GM21723 (cell line): ENCODE measurements around the gene OGA.
A peak's percentile ranks its signal among the peaks of the same experiment; 100 is the strongest.

Source experiments
- ATAC-seq: cut with Tn5 transposase; IDR thresholded peaks from one replicate; pipeline ENCODE4 v1.9.1; 2021; ENCODE audit warnings: mild to moderate bottlenecking, moderate library complexity; ENCODE audit not compliant: unreplicated experiment

The OGA gene

DNA sequence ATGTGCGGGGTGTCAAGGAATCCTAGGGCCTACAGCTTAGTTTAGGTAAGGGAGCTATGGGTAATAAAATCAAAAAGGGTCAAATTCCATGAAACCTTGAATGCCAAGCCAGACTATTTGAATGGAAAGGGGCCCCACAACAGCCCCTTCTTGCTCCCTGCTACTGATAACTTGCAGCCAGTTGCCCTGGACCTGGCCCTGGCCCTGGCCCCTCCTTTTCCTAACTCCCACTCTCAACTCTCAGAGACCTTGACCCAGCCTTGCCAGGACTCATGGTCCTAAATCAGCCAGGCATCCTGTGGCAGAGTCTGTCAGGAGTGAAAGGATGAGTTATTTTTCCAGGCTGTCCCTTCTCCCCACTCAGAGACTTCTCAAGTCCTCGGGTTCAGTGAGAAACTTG lies 19.5 kb upstream of the OGA start:
- no peak for ATAC-seq

DNA sequence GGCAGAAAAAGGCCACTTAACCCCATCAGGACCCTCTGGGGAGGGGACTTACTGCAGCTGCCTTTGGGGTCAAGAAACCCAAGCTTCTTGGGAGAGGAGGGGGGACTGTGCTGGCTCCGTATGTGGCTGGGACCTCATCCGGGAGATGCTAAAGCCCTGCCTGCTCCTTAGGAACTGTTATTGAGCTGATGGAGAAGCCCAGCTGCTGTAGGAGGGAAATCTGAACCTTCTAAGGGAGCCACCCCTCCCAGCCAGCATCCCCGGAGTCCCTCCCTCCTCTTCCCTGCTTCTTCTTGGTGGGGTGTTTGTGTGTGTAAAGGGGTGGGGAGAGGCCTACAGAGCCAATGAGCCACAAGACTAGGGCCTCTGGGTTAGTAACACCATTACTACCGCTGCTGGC lies 17.1 kb upstream of the OGA start:
- ATAC-seq, result no peak

DNA sequence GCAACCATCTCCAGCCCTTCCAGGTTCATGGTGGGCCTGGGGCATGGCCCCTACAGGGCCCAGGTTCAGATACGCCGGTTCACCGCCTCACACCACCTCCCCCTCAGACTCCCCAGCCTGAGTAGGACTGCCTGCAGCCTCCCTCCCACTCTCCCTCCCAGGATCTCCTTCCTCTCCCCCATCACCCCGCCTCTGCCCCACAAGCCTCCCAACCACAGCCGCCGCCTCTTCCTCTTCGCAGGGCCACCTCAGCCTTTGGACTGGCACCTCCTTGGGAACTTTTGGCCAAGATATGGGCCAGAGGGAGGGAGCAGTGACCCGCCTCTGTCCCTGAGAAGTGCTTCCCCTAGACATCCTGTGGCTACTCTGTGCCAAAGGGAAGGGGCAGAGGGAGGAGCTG lies 16.1 kb upstream of the OGA start:
- no peak for ATAC-seq

DNA sequence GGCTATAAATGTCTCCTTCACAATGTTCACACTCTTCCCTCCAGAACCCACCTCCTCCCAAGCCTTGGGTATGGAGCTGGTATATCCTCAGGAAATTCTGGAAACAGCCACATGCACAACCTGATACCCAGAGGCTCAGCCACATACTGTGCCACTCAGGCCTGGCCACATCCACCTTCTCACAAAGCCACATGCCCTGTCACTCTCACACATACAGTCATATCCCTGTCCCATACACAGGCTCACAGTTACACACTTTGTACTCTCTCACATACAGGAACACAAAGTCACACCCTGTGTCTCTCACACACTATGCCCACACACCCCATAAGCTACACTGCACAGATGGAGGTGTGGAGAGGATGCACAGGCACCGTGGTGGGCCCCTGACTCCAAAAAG lies 15.2 kb upstream of the OGA start:
- no peak for ATAC-seq

DNA sequence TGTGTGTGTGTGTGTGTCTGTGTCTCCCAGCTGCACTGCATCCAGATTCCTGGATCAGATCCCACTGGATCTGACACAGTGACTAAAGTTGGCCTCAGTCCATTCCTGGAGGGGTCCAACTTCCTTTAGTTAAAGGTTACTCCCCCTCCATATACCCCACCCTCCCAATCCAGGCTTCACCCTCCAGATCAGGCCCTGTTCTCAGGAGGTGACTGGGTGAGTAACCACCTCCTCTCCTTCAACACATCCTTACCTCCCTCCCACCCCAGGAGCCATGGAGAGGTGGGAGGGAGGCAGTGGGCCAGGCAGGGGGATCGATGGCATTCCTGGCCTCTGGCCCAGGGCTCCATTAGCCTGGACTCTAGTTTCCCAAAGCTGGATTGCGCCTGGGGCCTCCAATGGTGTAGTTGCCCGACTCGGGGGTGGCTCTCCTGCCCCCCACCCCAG lies 14.1 kb upstream of the OGA start:
- ATAC-seq, result no peak

DNA sequence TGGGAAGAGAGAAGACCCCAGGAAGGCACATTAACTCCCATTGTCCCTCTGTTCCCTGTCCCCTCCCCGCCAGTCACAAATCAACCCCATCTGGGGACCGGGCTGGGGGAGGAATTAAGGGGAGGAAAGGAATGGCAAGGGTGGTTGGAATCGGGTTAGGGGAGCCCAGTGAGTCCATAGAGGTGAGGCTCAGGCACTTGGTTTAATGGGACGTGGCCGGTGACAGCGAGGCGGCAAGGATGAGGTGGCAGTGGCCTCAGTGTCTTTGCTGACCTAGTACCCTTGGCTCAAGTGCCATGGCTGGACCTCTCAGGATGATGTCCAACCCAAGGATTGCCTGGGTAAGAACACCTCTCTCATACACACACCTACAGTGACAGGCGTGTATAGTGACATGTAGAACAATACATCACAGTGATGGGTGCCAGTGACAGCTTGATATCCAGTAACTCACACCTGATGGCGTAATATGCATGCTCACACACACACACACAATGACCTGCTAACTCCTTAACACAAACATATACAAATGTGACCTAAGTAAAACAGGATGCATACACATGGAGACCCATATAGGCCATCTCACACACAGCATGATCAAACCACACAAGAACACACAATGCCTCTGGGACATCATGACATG lies 13.0 kb upstream of the OGA start:
- no peak for ATAC-seq

DNA sequence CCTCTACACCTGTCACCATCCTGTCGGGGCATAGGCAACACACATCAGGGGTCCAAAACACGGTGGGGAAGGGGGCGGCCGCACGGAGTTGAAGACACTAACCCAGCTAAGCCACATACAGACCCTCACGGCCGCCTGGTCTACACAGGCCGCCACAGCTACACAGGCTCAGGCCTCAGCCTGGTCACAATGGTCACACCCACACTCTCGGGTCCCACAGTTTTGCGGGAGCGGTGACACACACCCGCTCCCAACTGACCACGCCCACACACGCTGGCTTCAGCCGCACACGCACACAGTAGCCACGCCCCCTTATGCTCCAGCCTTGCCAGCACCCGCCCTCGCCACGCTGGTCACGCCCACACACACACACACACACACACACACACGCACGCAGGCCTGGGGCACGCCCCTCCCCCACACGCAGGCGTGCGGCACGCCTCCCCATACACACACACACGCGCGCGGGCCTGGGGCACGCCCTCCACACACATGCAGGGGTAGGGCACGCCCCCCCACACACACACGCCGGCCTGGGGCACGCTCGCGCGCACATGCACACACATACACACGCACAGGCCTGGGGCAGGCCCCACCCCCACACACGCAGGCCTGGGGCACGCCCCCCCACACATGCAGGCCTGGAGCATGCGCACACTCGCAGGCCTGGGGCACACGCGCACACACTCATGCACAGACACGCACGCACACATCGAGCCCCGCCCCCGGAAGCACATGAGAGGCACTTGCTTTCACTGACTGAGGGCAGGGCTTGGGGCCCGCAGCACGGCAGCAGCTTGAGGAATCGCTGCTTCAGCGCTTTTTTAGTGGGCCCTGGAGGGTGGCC lies 12.3 kb upstream of the OGA start:
- peak; percentile 69 for ATAC-seq

DNA sequence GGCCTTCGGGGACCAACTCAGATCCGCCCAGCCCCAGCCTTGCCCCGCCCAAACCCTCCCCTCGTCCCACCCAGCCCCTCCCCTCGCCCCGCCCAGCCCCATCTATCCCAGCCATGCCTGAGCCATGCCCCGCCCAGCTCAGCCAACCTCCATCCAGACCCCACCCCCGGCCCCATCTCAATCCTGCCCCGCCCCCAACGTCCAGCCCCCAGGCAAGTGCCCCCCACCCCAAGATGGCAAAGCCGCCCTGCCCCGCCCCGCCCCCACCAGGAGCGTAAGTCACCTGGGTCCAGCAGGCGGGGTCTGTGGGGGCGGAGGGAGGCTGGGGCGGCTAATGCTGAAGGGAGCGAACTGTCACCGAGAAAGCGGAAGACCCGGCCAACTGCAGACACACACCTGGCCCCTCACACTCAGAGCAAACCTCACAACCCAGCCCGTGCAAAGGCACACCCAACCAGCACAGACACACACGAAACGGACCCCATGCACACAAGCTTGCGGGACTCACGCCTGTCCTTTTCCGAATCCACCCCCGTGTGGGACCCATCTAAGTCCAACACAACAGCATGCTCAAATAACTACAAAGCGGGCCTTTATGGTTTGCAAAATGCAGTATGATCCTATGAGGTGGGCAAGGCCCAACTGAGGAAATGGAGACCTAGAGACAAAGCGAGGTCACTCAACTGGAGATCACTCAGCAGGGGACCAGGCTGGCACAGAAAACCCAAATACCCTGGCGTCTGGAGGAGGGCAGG lies 11.5 kb upstream of the OGA start:
- peak; percentile 29 for ATAC-seq

DNA sequence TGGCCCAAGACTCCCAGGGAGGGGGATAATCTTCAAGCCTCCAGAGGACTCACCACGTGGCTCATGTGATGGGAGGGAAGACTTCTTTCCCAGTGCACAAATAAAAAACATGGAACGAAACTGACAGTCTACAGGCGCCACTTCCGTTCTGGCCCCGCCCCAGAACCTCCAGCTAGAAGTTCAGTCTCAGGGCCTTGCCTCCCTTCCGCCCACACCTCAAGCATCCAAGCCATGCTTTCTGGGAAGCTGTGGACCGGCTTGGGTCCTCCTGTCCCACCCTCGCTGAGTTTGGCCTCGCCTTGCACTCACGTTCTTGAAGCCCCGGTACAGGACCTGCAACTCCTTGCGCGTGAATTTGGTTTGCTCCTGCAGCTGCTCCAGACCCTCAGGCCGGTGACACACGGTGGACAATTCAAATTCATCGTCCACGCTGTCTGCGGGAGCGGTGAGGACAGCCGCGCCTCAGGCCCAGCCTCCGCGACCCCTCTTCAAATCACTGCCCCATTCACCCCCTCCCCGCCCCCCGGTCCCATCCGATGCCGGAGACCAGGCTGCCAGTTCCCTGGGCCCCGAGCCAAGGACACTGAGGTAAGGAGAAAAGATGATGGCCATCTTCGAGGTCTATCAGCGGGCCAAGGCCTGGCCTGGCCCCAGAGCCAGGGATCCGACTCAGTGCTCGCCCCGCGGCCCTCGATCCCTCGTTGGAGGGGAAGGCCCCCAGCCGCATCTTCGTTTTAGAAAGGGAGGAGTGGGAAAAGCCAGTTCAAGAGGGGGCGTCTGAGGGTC lies 10.7 kb upstream of the OGA start:
- no peak for ATAC-seq

DNA sequence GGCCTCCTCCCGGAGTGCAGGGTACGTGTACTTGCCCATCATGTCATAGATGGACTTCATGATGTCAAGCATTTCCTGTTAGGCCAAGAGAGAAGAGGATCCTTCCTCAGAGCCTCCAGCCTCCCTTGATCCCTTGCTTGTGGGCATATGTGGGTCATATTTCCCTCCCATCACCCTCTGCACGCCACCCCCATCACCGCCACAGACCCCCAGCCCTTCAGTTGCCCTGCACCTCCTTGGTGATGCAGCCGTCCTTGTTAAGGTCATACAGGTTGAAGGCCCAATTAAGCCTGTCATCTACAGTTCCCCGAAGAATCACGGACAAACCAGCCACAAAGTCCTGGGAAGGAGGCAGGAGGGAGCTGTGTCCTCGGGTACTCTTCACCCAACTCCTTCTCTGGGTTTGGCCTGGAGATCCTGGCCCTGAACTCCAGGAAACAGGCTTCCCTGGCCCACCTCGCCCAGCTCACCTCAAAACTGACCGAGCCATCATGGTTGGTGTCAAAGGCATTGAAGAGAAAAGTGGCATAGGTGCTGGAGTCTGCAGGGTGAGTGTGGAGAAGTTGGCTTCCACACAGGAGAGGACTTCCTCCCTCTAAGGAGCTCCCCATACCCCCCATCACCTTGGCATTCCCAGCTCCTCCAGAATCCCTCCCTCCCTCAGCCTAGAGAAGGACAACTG lies 9.8 kb upstream of the OGA start:
- no peak for ATAC-seq

DNA sequence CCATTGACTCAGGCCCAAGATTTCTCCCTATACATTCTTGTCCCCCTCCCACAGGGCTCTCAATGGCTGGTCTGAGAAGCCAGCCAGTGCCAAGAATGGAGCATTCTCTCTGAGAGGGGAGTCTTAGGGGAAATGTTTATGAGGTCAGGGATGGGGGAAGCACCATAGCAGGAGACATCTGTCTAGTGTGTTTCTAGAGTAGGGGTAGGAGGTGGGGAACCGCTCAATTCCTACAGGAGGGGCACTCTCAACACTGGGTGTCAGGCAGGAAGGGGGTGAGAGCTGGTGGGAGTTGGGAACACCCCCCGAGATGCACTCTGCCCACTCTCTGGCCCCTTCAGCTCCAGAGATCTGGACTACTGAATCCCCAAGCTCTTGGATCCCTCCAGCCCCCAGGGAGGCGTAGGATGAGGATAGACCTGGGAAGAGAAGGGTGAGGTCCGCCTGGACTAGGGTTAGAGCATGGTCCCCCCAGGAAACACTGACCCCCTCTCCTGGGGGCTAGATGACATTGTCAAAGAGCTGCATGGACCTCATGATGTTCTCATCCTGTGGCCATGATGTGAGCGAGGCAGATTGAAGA lies 8.7 kb upstream of the OGA start:
- ATAC-seq, result no peak

DNA sequence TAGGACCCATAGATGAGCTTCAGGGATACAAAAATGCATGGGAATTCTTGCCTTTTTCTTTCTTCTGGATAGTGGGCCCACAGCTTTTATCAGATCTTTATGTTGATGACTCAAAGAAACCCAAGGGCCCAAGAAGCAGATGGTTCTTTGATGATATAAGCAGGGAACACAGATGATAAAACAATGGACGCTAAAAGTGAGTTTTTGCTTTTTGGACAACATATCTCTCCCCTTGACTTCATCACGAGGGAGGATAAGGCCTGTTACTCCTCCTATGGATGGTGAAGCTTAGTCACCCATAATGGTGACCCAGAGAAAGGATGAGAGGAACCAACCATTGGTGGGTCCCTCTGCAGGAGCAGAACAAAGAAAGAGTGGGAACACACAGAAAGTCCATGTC lies 6.5 kb upstream of the OGA start:
- no peak for ATAC-seq

DNA sequence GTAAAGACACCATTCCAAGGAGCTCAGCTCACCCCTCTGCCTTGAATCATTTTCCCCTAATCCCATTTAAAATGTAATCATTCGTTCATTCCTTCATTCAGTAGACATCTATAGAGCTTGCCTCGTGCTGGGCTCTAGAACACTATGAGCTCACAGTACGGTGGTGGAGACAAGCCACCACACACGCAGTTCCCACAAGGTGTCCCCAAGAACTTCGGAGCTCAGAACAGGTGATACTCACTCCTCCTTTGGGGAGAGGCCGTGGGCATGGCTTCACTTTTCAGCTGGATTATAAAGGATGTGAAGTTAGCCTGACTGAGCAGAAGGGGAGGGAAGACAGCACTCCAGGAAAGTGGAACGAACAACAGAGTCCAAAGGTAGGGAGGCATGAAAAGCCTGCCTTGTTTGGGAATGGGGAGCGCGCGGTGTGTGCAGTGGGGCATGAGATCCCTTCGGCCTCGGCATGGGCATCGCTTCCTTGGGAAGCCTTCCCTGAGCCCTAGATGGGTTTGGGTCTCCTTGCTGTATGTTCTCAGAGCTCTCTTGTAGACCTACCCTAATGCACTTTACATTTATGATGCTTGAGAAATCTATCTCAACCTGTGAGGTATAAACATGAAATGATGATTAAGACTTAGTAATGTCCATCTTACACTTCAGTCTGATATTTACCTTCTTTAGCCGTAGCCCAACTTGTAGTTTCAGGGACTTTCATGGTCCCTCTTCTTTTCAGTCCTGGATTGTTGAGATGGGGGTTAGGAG lies 809 bp upstream of the OGA start:
- ATAC-seq, result peak; percentile 25

DNA sequence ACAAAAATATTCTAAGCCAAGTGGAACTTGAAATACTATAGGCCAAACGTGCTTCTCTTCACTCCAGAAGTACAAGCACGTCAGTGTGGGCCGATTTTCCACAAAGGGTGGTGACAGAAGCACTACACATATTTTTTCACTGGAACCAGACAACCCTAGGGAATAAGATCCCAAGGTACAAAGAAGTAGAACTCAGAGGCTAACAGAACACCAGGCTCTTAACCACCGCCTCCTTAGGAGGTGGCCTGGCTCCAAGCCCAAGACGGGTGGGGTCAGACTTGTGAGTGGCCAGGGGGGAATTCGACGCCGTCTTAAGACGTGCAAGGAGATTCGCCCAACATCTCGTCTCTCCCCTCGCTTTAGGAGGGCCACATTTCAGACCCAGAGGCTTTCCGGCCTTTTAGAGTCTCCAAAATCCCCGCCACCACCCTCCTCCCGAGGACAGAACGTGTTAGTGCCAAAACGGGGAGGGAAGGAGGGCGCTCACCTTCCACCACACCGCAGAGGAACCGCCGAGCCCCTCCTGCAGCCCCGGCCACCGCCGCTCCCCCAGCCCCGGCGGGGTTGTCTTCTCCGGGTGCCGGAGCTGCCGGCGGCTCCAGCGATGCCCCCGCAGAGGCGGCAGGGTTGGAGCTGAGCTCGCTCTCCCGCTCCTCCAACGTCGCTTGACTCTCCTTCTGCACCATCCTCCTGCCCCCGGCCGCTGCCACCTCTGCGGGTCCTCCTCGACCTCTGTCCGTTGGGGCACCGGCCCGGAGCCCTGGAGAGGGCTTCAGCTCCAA lies 716 bp downstream of the OGA start:
- peak; percentile 15 for ATAC-seq

DNA sequence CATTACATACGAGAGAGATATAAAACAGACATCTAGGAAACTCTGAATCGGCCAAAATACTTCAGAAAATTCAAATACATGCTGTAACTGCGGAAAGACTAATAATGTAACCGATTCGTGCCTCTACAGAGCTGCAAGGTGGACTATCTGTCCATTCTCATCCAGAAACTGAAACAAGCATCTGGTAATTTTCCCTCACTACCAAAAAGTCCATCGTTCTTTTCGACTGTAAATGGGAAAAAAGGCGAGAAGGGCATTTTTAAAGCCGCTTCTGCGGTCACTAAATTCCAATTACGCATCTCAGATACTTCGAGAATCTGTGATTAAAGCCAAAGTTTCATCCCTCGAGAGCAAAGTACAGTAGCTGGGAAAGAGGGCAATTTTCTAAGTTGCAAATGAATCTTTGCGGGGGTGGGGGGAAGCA lies 1.3 kb downstream of the OGA start:
- ATAC-seq, result no peak

DNA sequence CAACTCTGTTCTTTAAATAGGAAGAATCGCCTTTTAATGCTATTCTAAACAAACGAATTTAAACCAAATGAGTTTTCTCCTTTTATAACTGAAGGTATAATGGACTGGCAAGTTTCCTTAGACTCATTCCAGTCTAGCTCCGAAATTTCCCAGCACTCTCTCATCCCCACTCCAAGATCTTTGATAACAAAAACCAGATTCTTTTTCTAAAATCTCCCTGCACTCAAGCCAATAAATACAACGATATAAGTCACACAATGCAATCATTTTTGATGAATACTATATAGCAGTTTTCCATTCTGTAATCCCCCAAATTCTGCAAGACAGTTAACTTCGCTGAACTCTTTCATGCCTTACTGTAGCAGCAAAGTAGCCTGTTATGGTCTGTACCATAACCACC lies 1.9 kb downstream of the OGA start:
- ATAC-seq, result no peak

DNA sequence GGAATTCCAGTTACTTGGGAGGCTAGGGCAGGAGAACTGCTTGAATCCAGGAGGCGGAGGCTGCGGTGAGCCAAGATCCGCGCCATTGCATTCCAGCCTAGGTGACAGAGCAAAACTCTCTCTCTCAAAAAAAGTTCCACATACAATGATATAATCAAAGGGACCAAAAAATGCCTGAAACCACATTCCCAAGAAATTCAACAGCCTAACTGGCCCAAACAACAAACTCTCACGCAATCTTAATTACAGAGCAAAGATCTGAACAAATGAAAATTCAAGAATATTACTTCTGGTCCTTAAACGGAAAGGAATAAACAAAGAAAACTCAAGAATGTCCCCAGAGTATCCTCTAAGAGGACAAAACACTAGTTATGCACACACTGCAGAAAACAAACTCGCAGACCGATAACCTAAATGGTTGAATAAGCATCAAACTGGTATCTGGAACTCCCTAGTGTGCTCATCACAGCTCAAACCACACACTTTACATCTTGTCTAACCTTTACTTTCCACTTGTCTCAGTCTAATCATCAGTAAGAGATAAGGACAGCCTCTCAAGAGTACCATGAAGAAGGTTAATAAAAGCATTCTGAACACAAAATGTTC lies 3.7 kb downstream of the OGA start:
- ATAC-seq, result peak; percentile 22

DNA sequence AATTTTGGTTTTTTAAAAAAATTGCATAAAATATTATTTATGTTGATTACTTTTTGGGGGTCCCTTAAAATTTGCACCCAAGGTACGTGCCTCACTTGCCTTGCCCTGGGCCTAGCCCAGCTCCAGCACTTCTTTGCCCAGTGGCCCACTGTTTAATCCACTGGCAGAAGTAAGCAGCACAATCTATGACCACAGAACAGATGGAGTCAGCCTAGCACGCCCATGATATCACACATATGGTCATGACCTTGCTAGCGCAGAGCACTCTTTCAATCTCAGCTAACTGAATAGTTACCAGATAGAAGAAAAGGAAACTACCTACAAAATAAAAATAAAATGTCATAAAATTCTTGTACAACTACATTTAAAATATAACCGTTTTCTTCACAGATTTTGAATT lies 5.6 kb downstream of the OGA start:
- ATAC-seq, result no peak
